Gastroesophageal sphincter (tissue), 3 donors: Measurements from ENCODE around the gene ATP2B2.

Experiments
- CTCF ChIP-seq, 4 experiments: fragments of 200-600 bp in 2 of 4; fragments of 450-650 bp in 2 of 4; sonication (generic) in 1 of 4; IDR thresholded peaks; one replicate each; pipeline ENCODE4 v1.5.1; 2017 to 2019; ENCODE audit warnings: antibody characterized with exemption in 4 of 4, mild to moderate bottlenecking in 2 of 4, moderate library complexity in 2 of 4
- EP300 ChIP-seq: sonication (generic); formaldehyde crosslinking; IDR thresholded peaks from one replicate; pipeline ENCODE4 v1.6.1; 2017; ENCODE audit warnings: antibody characterized with exemption, mild to moderate bottlenecking

- TF ChIP-seq CTCF (IDR thresholded peaks at IDR 0.05) (no peak), EP300 (no peak)
Observed at GRCh38 chr3:10443272-10444109, 61.9 kb downstream of the ATP2B2 start.
